ENCODE measurements around the gene EFEMP1. TPM values are rescaled to one million over a fixed set of nuclear protein-coding genes. Genes with fewer than 3 reads are reported as not detected.
"Not testable (repeated sequence)": the region's sequence is repeated elsewhere in the genome, so short reads cannot be mapped to it uniquely, and the experiment has no call there.

EFEMP1 gene
- total and polyA plus RNA-seq, 7 donors, result 6.3 to 20.6 (median 11.2) TPM

- 74 to 79% (median 77%) methylated on average over 1 of the region's 1 CpG for WGBS, 3 donors
- H3K9me3 ChIP-seq, result no peaks in the 10 kb centered on the region
- intact Hi-C loops (cut with DNase I), result no loop called here
- H3K27me3 ChIP-seq (ENCODE audit: insufficient read depth in 3 of 3, low read length in 2 of 3), result no peaks in the 10 kb centered on the region
- no peaks in the 10 kb centered on the region for H3K36me3 ChIP-seq (ENCODE audit: insufficient read depth in 1 of 2, low read depth in 1 of 2)
- no peak for DNase-seq
- H3K4me1 ChIP-seq, result no peaks in the 10 kb centered on the region
- H3K4me3 ChIP-seq, result no peak overlapping the region
- TF ChIP-seq, protein P1, sequence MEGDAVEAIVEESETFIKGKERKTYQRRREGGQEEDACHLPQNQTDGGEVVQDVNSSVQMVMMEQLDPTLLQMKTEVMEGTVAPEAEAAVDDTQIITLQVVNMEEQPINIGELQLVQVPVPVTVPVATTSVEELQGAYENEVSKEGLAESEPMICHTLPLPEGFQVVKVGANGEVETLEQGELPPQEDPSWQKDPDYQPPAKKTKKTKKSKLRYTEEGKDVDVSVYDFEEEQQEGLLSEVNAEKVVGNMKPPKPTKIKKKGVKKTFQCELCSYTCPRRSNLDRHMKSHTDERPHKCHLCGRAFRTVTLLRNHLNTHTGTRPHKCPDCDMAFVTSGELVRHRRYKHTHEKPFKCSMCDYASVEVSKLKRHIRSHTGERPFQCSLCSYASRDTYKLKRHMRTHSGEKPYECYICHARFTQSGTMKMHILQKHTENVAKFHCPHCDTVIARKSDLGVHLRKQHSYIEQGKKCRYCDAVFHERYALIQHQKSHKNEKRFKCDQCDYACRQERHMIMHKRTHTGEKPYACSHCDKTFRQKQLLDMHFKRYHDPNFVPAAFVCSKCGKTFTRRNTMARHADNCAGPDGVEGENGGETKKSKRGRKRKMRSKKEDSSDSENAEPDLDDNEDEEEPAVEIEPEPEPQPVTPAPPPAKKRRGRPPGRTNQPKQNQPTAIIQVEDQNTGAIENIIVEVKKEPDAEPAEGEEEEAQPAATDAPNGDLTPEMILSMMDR (IDR thresholded peaks at IDR 0.05), result no peak
- H3K27ac ChIP-seq, result no peak overlapping the region
- no peak for ATAC-seq
Measured at GRCh38 chr2:55838653-55839052, 84.9 kb downstream of the EFEMP1 start.

DNA sequence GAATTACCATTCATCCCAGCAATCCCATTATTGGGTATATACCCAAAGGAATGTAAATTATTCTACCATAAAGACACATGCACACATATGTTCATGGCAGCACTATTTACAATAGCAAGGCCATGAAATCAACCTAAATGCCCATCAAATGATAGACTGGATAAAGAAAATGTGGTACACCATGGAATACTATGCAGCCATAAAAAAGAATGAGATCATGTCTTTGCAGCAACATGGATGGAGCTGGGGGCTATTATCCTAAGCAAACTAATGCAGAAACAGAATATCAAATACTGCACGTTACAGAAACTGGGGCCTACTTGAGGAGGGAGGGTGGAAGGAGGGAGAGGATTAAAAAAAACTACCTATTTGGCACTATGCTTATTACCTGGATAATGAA lies 85.5 kb downstream of the EFEMP1 start:
- intact Hi-C loops (cut with DNase I); H3K27ac ChIP-seq; H3K36me3 ChIP-seq (ENCODE audit: insufficient read depth in 1 of 2, low read depth in 1 of 2); DNase-seq; H3K4me3 ChIP-seq; H3K4me1 ChIP-seq; H3K9me3 ChIP-seq; ATAC-seq; H3K27me3 ChIP-seq (ENCODE audit: insufficient read depth in 3 of 3, low read length in 2 of 3): not testable (repeated sequence)
- 63 to 75% (median 72%) methylated on average over 1 of the region's 1 CpG for WGBS, 3 donors

DNA sequence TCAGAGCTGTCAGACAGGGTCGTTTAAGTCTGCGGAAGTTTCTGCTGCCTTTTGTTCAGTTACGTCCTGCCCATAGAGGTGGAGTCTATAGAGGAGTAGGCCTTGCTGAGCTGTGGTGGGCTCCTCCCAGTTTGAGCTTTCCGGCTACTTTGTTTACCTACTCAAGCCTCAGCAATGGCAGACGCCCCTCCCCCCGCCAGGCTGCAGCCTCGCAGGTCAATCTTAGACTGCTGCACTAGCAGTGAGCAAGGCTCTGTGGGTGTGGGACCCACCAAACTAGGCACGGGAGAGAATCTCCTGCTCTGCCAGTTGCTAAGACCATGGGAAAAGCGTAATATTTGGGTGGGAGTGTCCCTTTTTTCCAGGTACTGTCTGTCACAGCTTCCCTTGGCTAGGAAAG lies 86.5 kb downstream of the EFEMP1 start:
- Histone ChIP-seq H3K4me3 (no peak overlapping the region), H3K9me3 (no peaks in the 10 kb centered on the region), H3K36me3 (ENCODE audit: insufficient read depth in 1 of 2, low read depth in 1 of 2) (no peaks in the 10 kb centered on the region), H3K27ac (no peak overlapping the region), H3K4me1 (no peaks in the 10 kb centered on the region), H3K27me3 (ENCODE audit: insufficient read depth in 3 of 3, low read length in 2 of 3) (no peaks in the 10 kb centered on the region)
- no peak for DNase-seq
- TF ChIP-seq, protein P1 (IDR thresholded peaks at IDR 0.05), result no peak
- intact Hi-C loops (cut with DNase I), result no loop called here
- ATAC-seq, result no peak
- 56 to 66% (median 66%) methylated on average over 9 of the region's 9 CpGs for WGBS, 3 donors

GRCh38 chr2:55831671-55832410 lies 91.7 kb downstream of the EFEMP1 start:
- H3K4me1 ChIP-seq; H3K27me3 ChIP-seq (ENCODE audit: insufficient read depth in 3 of 3, low read length in 2 of 3); DNase-seq; H3K9me3 ChIP-seq; H3K36me3 ChIP-seq (ENCODE audit: insufficient read depth in 1 of 2, low read depth in 1 of 2); H3K27ac ChIP-seq; intact Hi-C loops (cut with DNase I); ATAC-seq; H3K4me3 ChIP-seq: not testable (repeated sequence)
- WGBS, 3 donors, result 81 to 82% (median 81%) methylated on average over 2 of the region's 2 CpGs

DNA sequence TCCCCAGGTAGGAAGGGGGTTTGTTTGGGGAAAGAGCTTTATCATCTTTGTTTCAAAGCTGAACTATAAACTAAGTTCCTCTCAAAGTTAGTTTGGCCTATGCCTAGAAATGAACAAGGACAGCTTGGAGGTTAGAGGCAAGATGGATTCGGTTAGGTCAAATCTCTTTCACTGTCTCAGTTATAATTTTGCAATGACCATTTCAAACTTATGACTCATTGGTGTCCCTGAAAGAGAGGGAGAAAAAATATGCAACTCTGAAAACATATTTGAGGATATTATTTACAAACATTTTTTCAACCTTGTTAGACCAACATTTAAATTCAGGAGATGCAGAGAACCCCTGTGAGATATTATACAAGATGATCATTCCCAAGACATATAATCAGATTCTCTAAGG lies 95.7 kb downstream of the EFEMP1 start:
- 39 to 95% (median 91%) methylated on average over 1 of the region's 1 CpG for WGBS, 3 donors
- no peaks in the 10 kb centered on the region for H3K4me1 ChIP-seq
- H3K4me3 ChIP-seq, result no peak overlapping the region
- TF ChIP-seq, protein P1 (IDR thresholded peaks at IDR 0.05), result no peak
- intact Hi-C loops (cut with DNase I), result no loop called here
- no peaks in the 10 kb centered on the region for H3K9me3 ChIP-seq
- no peaks in the 10 kb centered on the region for H3K36me3 ChIP-seq (ENCODE audit: insufficient read depth in 1 of 2, low read depth in 1 of 2)
- H3K27me3 ChIP-seq (ENCODE audit: insufficient read depth in 3 of 3, low read length in 2 of 3), result no peaks in the 10 kb centered on the region
- ATAC-seq (no peak), DNase-seq (no peak)
- H3K27ac ChIP-seq, result no peak overlapping the region

DNA sequence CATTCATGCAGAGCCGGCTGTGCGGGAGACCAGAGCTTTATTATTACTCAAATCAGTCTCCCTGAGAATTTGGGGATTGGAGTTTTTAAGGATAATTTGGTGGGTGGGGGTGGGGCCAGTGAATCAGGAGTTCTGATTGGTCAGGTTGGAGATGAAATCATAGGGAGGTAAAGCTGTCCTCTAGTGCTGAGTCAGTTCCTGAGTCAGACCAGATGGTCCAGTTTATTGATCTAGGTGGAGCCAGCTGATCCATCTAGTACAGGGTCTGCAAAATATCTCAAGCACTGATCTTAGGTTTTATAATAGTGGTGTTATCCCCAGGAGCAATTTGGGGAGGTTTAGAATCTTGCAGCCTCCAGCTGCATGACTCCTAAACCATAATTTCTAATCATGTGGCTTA lies 96.2 kb downstream of the EFEMP1 start:
- ATAC-seq; DNase-seq; H3K4me1 ChIP-seq; H3K4me3 ChIP-seq; intact Hi-C loops (cut with DNase I); H3K27ac ChIP-seq; H3K9me3 ChIP-seq; H3K27me3 ChIP-seq (ENCODE audit: insufficient read depth in 3 of 3, low read length in 2 of 3); H3K36me3 ChIP-seq (ENCODE audit: insufficient read depth in 1 of 2, low read depth in 1 of 2): not testable (repeated sequence)
- 86 to 93% (median 92%) methylated on average over 2 of the region's 2 CpGs for WGBS, 3 donors

Measured in psoas muscle (tissue), 8 donors.